HepG2 (cell line): ENCODE results near the gene SPPL3. TPM values are rescaled to one million over a fixed set of nuclear protein-coding genes. Genes with fewer than 3 reads are reported as not detected.

Experiments
- BORCS8-MEF2B ChIP-seq: sonication (generic); formaldehyde crosslinking; IDR thresholded peaks from 2 replicates; pipeline ENCODE4 v1.8.0; 2022; ENCODE audit warnings: mild to moderate bottlenecking, missing genetic modification reagents
- GATAD2A ChIP-seq: IDR thresholded peaks from 2 replicates; pipeline ENCODE4 v1.6.1; 2016
- HNRNPL ChIP-seq: fragments of 200-400 bp; formaldehyde crosslinking; IDR thresholded peaks from 2 replicates; pipeline ENCODE4 v1.6.1; 2017; ENCODE audit warnings: mild to moderate bottlenecking, low read depth, low read length
- KIAA2018 ChIP-seq: sonication (generic); formaldehyde crosslinking; IDR thresholded peaks from 2 replicates; pipeline ENCODE4 v1.5.0; 2020; ENCODE audit warnings: mild to moderate bottlenecking, missing genetic modification reagents, borderline replicate concordance
- KLF12 ChIP-seq: sonication (generic); formaldehyde crosslinking; IDR thresholded peaks from 2 replicates; pipeline ENCODE4 v1.4.0; 2020; ENCODE audit warnings: missing genetic modification reagents, borderline replicate concordance
- MAX ChIP-seq: IDR thresholded peaks from 2 replicates; pipeline ENCODE4 v1.6.1; 2012; ENCODE audit warnings: inconsistent platforms
- SP140L ChIP-seq: sonication (generic); formaldehyde crosslinking; IDR thresholded peaks from 2 replicates; pipeline ENCODE4 v1.4.0; 2020; ENCODE audit warnings: missing genetic modification reagents, borderline replicate concordance
- SRY ChIP-seq: sonication (generic); formaldehyde crosslinking; IDR thresholded peaks from 2 replicates; pipeline ENCODE4 v1.8.0; 2022; ENCODE audit warnings: mild to moderate bottlenecking, missing genetic modification reagents
- STAG1 ChIP-seq: sonication (generic); formaldehyde crosslinking; IDR thresholded peaks from 2 replicates; pipeline ENCODE4 v1.4.0; 2020; ENCODE audit warnings: missing genetic modification reagents
- TEAD3 ChIP-seq: optimal IDR thresholded peaks from 2 replicates; pipeline ENCODE3; 2016; ENCODE audit warnings: borderline replicate concordance
- THAP7 ChIP-seq: sonication (generic); formaldehyde crosslinking; IDR thresholded peaks from 2 replicates; pipeline ENCODE4 v1.8.1; 2023; ENCODE audit warnings: mild to moderate bottlenecking, missing genetic modification reagents
- ZBTB25 ChIP-seq: IDR thresholded peaks from 2 replicates; pipeline ENCODE4 v1.6.1; 2018; ENCODE audit warnings: missing genetic modification reagents
- ZMYM2 ChIP-seq: sonication (generic); formaldehyde crosslinking; IDR thresholded peaks from 2 replicates; pipeline ENCODE4 v1.8.0; 2022; ENCODE audit warnings: mild to moderate bottlenecking, missing genetic modification reagents
- ZNF644 ChIP-seq: IDR thresholded peaks from 2 replicates; pipeline ENCODE4 v1.6.1; 2016; ENCODE audit warnings: low read depth
- ZSCAN25 ChIP-seq: sonication (generic); formaldehyde crosslinking; IDR thresholded peaks from 2 replicates; pipeline ENCODE4 v1.8.0; 2022; ENCODE audit warnings: mild to moderate bottlenecking, missing genetic modification reagents
- ZSCAN31 ChIP-seq: sonication (generic); formaldehyde crosslinking; IDR thresholded peaks from 2 replicates; pipeline ENCODE4 v1.5.0; 2020; ENCODE audit warnings: low read depth, mild to moderate bottlenecking, missing genetic modification reagents
- ZSCAN5A ChIP-seq: sonication (generic); formaldehyde crosslinking; IDR thresholded peaks from 2 replicates; pipeline ENCODE4 v1.8.0; 2022; ENCODE audit warnings: mild to moderate bottlenecking, missing genetic modification reagents, borderline replicate concordance
- polyA plus RNA-seq, 8 experiments: library from polyadenylated mRNA; depleted of rRNA in 3 of 8; stranded (reverse) in 7 of 8; unstranded in 1 of 8; fragments of >200 nt; fragmentation: Illumina TruSeq in 4 of 8; extraction: Trizol in 4 of 8; gene quantifications; 2 replicates each; pipeline versions ENCODE4 v1.2.1 to v1.2.3, GENCODE V29; 2011 to 2016; ENCODE audit warnings: low read depth in 4 of 8, missing spikeins in 1 of 8, mixed read lengths in 1 of 8; ENCODE audit not compliant: insufficient read depth in 1 of 8
- total RNA-seq, 5 experiments: library from RNA; depleted of rRNA; stranded (reverse); fragments of >200 nt; fragmentation: Illumina TruSeq; extraction: Trizol; gene quantifications; 2 replicates each; pipeline ENCODE4 v1.2.3, GENCODE V29; 2016; ENCODE audit warnings: low read depth in 1 of 5

Gene SPPL3
- total and polyA plus RNA-seq, 2 of the 13 experiments (the other 11 are each of a cell fraction or from before 2014, with no cell fraction given) = 8.9 to 9.1 TPM

GRCh38 chr12:120741476-120742421 lies 162.4 kb downstream of the SPPL3 start (continued):
- TF ChIP-seq KIAA2018 (CRISPR knock-in tag) (no peak), ZSCAN31 (CRISPR knock-in tag) (no peak), MAX (no peak; the same call in 1 of the 2 replicates), ZMYM2 (CRISPR knock-in tag) (0 out of 2 replicates have a peak, but pooled peaks have one; percentile 23), ZNF644 (CRISPR knock-in tag) (no peak), KLF12 (peak; percentile 76; the same call in 1 of the 2 replicates), GATAD2A (CRISPR knock-in tag) (peak; percentile 27; the same call in 1 of the 2 replicates), ZSCAN25 (CRISPR knock-in tag) (0 out of 2 replicates have a peak, but pooled peaks have one; percentile 30), THAP7 (CRISPR knock-in tag) (no peak), BORCS8-MEF2B (CRISPR knock-in tag) (0 out of 2 replicates have a peak, but pooled peaks have one; percentile 22), ZSCAN5A (CRISPR knock-in tag) (no peak), TEAD3 (CRISPR knock-in tag) (peak; percentile 23), SP140L (CRISPR knock-in tag) (no peak), STAG1 (no peak), HNRNPL (0 out of 2 replicates have a peak, but pooled peaks have one; percentile 50), ZBTB25 (CRISPR knock-in tag) (no peak), SRY (no peak)
